ENCODE data around the gene SMCHD1. TPM values are rescaled to one million over a fixed set of nuclear protein-coding genes. Genes with fewer than 3 reads are reported as not detected.

SMCHD1 gene
- total RNA-seq, 1 experiment from 2014 or later, result 57.4 TPM

DNA sequence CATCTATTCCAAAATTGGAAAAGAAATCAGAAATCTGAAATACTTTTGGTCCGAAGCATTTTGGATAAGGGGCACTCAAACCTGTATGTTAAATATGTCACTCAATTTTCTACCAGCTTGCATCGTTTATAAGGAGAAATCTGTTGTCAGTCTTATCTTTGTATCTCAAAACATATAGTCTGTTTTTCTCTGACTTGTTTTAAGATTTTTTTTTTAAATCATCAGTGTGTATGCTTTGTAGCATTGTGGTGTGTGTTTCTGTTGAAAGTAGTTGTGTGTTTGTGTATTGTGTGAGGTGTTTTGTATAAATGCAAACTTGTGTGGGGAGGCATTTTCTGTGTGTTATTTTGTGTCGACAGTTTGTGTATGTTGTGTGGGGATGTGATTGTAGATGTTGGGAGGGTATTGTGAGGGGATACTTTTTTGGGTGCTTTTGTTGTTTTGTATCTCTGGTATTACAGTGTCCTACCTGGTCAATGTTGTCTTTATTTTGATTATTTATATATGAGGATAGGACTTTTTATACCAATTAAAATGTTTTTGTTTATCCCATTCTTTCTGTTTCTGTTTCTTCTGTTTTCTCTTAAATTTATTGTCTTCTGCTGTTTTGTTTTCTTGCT lies 30.9 kb downstream of the SMCHD1 start:
- Histone ChIP-seq H3K36me3 (ENCODE audit: control insufficient read depth, insufficient read depth, low read length) (0 out of 2 replicates have a peak, but pooled peaks cover 2% of the 10 kb centered on the region), H3K4me3 (ENCODE audit: low read depth, low read length) (no peak overlapping the region), H3K9me3 (peaks cover 6% of the 10 kb centered on the region), H3K4me1 (no peaks in the 10 kb centered on the region), H3K27me3 (replicated peaks; ENCODE audit: control insufficient read depth, insufficient read depth, low read length) (no peaks in the 10 kb centered on the region)
- H3K27ac Mint-ChIP-seq (ENCODE audit: unreplicated experiment), result peak overlapping the region; percentile 60
- peaks cover 14% of the 10 kb centered on the region for H3K4me1 Mint-ChIP-seq (ENCODE audit: low read depth, unreplicated experiment)
- ChIA-PET POLR2A (no interaction called here), CTCF (no interaction called here)
- H3K36me3 Mint-ChIP-seq (ENCODE audit: insufficient read depth, unreplicated experiment), result peaks cover 55% of the 10 kb centered on the region
- TF ChIP-seq, protein P1, sequence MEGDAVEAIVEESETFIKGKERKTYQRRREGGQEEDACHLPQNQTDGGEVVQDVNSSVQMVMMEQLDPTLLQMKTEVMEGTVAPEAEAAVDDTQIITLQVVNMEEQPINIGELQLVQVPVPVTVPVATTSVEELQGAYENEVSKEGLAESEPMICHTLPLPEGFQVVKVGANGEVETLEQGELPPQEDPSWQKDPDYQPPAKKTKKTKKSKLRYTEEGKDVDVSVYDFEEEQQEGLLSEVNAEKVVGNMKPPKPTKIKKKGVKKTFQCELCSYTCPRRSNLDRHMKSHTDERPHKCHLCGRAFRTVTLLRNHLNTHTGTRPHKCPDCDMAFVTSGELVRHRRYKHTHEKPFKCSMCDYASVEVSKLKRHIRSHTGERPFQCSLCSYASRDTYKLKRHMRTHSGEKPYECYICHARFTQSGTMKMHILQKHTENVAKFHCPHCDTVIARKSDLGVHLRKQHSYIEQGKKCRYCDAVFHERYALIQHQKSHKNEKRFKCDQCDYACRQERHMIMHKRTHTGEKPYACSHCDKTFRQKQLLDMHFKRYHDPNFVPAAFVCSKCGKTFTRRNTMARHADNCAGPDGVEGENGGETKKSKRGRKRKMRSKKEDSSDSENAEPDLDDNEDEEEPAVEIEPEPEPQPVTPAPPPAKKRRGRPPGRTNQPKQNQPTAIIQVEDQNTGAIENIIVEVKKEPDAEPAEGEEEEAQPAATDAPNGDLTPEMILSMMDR (IDR thresholded peaks at IDR 0.05; ENCODE audit: insufficient read depth in 1 of 2, low read depth in 1 of 2, low read length in 1 of 2, severe bottlenecking in 1 of 2, unreplicated experiment in 1 of 2), result no peak
- no peaks in the 10 kb centered on the region for H3K27me3 Mint-ChIP-seq (ENCODE audit: insufficient read depth, unreplicated experiment)
- intact Hi-C loops (cut with micrococcal nuclease; ENCODE audit: unreplicated experiment), result no loop called here
- DNase-seq, result no peak
- H3K9me3 Mint-ChIP-seq (ENCODE audit: unreplicated experiment), result peaks cover 23% of the 10 kb centered on the region
- no peak overlapping the region for H3K4me3 Mint-ChIP-seq (ENCODE audit: unreplicated experiment)
- BruUV-seq (replicated peaks), result no TSS peak

DNA sequence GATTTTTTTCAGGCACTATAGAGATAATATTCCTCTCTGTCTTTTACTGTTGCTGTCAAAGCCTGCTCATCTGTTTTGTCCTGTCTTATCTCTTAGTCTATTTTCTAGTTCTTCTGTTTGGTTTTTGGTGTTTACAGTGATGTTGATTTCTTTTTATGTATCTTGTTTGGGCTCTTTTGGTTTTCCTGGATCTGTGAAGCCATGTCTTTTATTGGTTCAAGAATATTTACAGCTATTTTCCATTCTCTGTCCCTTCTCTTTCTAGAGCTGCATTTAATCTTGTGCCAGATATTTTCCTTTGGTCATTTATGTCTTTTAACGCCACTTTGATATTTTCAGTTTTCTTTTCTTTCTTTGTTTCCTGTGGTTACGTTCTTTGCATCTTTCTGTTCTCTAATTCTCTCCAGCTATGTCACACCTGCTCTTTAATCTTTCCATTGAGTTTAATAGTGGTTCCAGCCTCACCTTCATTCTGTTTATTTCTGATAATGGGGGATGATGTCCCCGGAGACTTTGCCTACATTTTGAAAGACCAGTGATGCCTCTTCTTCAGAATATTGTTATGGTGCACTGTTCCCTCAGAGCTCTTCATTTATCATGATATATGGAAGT lies 32.0 kb downstream of the SMCHD1 start:
- H3K4me1 ChIP-seq, result no peaks in the 10 kb centered on the region
- intact Hi-C loops (cut with micrococcal nuclease; ENCODE audit: unreplicated experiment), result no loop called here
- CTCF ChIA-PET, result no interaction called here

DNA sequence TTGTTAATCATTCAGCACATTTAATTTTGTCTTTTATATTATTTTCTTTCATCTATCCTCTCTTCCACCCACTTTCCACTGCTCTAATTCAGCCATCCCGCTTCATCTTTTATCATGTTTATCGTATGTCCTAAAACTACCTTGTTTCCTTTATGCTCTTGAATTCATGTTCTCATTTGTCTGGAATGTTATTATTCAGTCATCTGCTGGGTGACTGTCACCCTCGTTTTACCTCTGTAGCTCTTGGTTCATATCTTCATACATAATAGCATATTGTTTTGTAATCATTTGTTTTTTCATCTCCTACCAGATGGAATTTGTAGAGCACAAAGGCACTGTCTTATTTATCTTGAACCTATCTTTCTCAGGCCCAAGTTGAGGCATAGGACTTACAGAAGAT lies 37.0 kb downstream of the SMCHD1 start:
- no peak overlapping the region for H3K4me3 Mint-ChIP-seq (ENCODE audit: unreplicated experiment)

More for the DNA sequence above, 32.0 kb downstream of the SMCHD1 start:
- Mint-ChIP-seq H3K27ac (ENCODE audit: unreplicated experiment) (no peak overlapping the region), H3K4me3 (ENCODE audit: unreplicated experiment) (no peak overlapping the region), H3K36me3 (ENCODE audit: insufficient read depth, unreplicated experiment) (peaks cover 65% of the 10 kb centered on the region), H3K9me3 (ENCODE audit: unreplicated experiment) (peaks cover 23% of the 10 kb centered on the region), H3K27me3 (ENCODE audit: insufficient read depth, unreplicated experiment) (no peaks in the 10 kb centered on the region), H3K4me1 (ENCODE audit: low read depth, unreplicated experiment) (peaks cover 18% of the 10 kb centered on the region)
- Histone ChIP-seq H3K4me3 (ENCODE audit: low read depth, low read length) (no peak overlapping the region), H3K27me3 (replicated peaks; ENCODE audit: control insufficient read depth, insufficient read depth, low read length) (no peaks in the 10 kb centered on the region), H3K9me3 (peaks cover 6% of the 10 kb centered on the region), H3K36me3 (ENCODE audit: control insufficient read depth, insufficient read depth, low read length) (0 out of 2 replicates have a peak, but pooled peaks cover 2% of the 10 kb centered on the region)
- TF ChIP-seq, protein P1 (IDR thresholded peaks at IDR 0.05; ENCODE audit: insufficient read depth in 1 of 2, low read depth in 1 of 2, low read length in 1 of 2, severe bottlenecking in 1 of 2, unreplicated experiment in 1 of 2), result no peak
- POLR2A ChIA-PET, result no interaction called here
- no peak for DNase-seq
- no TSS peak for BruUV-seq (replicated peaks)

More for the DNA sequence above, 37.0 kb downstream of the SMCHD1 start:
- Histone ChIP-seq H3K4me1 (no peaks in the 10 kb centered on the region), H3K9me3 (no peaks in the 10 kb centered on the region), H3K27me3 (replicated peaks; ENCODE audit: control insufficient read depth, insufficient read depth, low read length) (no peaks in the 10 kb centered on the region), H3K36me3 (ENCODE audit: control insufficient read depth, insufficient read depth, low read length) (no peaks in the 10 kb centered on the region; the same call in 1 of the 2 replicates), H3K4me3 (ENCODE audit: low read depth, low read length) (no peak overlapping the region)
- no TSS peak for BruUV-seq (replicated peaks)
- H3K27me3 Mint-ChIP-seq (ENCODE audit: insufficient read depth, unreplicated experiment), result no peaks in the 10 kb centered on the region
- no peak for DNase-seq
- peaks cover 3% of the 10 kb centered on the region for H3K9me3 Mint-ChIP-seq (ENCODE audit: unreplicated experiment)
- no peak overlapping the region for H3K27ac Mint-ChIP-seq (ENCODE audit: unreplicated experiment)
- intact Hi-C loops (cut with micrococcal nuclease; ENCODE audit: unreplicated experiment), result no loop called here
- TF ChIP-seq, protein P1 (IDR thresholded peaks at IDR 0.05; ENCODE audit: insufficient read depth in 1 of 2, low read depth in 1 of 2, low read length in 1 of 2, severe bottlenecking in 1 of 2, unreplicated experiment in 1 of 2), result no peak
- peaks cover 11% of the 10 kb centered on the region for H3K4me1 Mint-ChIP-seq (ENCODE audit: low read depth, unreplicated experiment)
- ChIA-PET POLR2A (no interaction called here), CTCF (no interaction called here)
- peaks cover 44% of the 10 kb centered on the region for H3K36me3 Mint-ChIP-seq (ENCODE audit: insufficient read depth, unreplicated experiment)

Data from Caco-2 (cell line).